Subcutaneous adipose tissue (tissue), 4 donors: ENCODE results near the gene BEND3. TPM values are rescaled to one million over a fixed set of nuclear protein-coding genes. Genes with fewer than 3 reads are reported as not detected.

Source experiments
- total RNA-seq, 4 donors: library from RNA; depleted of rRNA; stranded (reverse); fragments of >200 nt; gene quantifications; one replicate each; pipeline ENCODE4 v1.1.0, GENCODE V29; 2016
- TF ChIP-seq, protein P1 (sequence below): fragments of 450-650 bp; IDR thresholded peaks from one replicate; pipeline ENCODE4 v1.5.1; 2016; ENCODE audit warnings: low read depth, mild to moderate bottlenecking, control low read depth, antibody characterized with exemption, moderate library complexity

BEND3 gene
- total RNA-seq, 4 donors from 2014 or later, result 0.66 to 1.1 (median 0.92) TPM

DNA sequence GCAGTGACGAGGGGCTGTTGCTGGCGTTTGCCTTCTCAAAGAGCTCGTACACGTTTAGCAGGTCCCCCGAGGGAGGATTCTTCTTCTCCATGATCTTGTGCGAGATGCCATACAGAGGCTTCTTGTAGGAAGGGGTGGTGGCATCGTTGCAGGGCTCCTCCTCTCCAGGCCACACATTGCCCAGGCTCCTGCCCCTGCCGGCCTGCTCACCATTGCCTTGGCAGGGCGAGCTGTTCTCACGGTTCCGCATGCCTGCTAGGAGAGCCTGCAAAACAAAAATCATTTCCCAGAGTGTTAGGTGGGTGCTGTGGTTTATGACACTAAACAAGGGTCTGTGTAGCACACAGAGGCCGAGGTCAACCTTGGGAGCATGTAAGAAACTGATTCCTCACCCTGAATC is 44.6 kb downstream of the BEND3 start:
- TF ChIP-seq, protein P1, sequence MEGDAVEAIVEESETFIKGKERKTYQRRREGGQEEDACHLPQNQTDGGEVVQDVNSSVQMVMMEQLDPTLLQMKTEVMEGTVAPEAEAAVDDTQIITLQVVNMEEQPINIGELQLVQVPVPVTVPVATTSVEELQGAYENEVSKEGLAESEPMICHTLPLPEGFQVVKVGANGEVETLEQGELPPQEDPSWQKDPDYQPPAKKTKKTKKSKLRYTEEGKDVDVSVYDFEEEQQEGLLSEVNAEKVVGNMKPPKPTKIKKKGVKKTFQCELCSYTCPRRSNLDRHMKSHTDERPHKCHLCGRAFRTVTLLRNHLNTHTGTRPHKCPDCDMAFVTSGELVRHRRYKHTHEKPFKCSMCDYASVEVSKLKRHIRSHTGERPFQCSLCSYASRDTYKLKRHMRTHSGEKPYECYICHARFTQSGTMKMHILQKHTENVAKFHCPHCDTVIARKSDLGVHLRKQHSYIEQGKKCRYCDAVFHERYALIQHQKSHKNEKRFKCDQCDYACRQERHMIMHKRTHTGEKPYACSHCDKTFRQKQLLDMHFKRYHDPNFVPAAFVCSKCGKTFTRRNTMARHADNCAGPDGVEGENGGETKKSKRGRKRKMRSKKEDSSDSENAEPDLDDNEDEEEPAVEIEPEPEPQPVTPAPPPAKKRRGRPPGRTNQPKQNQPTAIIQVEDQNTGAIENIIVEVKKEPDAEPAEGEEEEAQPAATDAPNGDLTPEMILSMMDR, result no peak

GRCh38 chr6:107069631-107070548 is 45.4 kb downstream of the BEND3 start:
- TF ChIP-seq, protein P1, result no peak

GRCh38 chr6:107068691-107069630 is 46.4 kb downstream of the BEND3 start:
- TF ChIP-seq, protein P1, result no peak

GRCh38 chr6:107066697-107067659 is 48.3 kb downstream of the BEND3 start:
- TF ChIP-seq, protein P1, result no peak

DNA sequence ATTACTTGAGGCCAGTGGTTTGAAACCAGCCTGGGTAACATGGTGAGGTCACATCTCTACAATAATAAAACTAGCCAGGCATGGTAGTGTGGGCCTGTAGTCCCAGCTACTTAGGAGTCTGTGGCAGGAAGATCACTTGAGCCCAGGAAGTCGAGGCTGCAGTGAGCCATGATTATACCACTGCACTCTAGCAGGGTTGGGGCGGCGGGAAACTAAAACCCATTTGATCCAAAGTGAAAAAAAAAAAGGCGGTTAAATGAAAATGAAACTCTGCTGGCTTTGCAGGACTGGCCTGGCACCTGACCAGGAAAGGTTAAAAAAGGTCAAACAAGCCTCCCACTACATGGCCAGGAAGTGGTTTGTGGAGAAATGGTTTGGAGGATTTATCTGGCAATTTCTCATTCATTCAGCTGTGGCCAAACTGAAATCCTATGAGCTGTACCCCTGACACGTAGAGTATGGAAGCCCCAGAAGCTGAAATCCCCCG is 50.7 kb downstream of the BEND3 start:
- TF ChIP-seq, protein P1, result no peak

DNA sequence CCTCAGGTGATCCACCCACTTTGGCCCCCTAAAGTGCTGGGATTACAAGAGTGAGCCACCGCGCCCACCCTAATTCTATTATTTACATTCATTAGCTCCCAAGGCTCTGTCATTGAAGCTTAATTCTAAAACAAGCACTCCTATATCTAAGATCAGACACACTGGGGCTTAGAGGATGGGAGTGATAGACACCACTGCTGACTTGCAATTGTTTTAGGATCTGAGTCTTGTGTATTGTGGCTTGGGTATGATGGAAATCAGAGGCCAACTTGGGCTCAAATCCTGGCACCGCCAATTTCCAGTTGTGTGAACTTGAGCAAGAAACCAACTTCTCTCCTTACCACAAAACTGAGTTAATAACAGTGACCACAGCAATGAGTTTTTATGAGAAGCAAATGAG is 52.6 kb downstream of the BEND3 start:
- TF ChIP-seq, protein P1, result no peak
